HCT116 (cell line): ENCODE data around the gene CLSTN3.

Source experiments
- CTCF ChIP-seq, 3 experiments: fragments of 200-600 bp in 1 of 3; sonication (generic) in 1 of 3; IDR thresholded peaks in 2 of 3; conservative IDR thresholded peaks in 1 of 3; 2 replicates each; pipeline ENCODE4 v1.5.1; 2012 to 2017; ENCODE audit warnings: low read depth in 2 of 3, low read length in 2 of 3, antibody characterized with exemption in 1 of 3, borderline replicate concordance in 1 of 3, control low read depth in 1 of 3, mild to moderate bottlenecking in 1 of 3, mixed read lengths in 1 of 3, mixed run types in 1 of 3, moderate library complexity in 1 of 3; ENCODE audit not compliant: insufficient read depth in 1 of 3
- EZH2phosphoT487 ChIP-seq: fragments of 200-600 bp; IDR thresholded peaks from 2 replicates; pipeline ENCODE4 v1.6.1; 2018; ENCODE audit warnings: antibody characterized with exemption, borderline replicate concordance
- MAX ChIP-seq: IDR thresholded peaks from 2 replicates; pipeline ENCODE4 v1.6.1; 2012
- POLR2AphosphoS5 ChIP-seq: IDR thresholded peaks from 2 replicates; pipeline ENCODE4 v1.6.1; 2011; ENCODE audit warnings: mild to moderate bottlenecking, low read depth, low read length, moderate library complexity
- REST ChIP-seq: IDR thresholded peaks from 2 replicates; pipeline ENCODE4 v1.6.1; 2012; ENCODE audit warnings: low read depth

GRCh38 chr12:7136071-7136470 lies 5.9 kb downstream of the CLSTN3 start:
- no peak for TF ChIP-seq EZH2phosphoT487
- no peak for TF ChIP-seq MAX
- no peak for TF ChIP-seq CTCF (IDR thresholded peaks at IDR 0.05 in 2 of 3, conservative IDR thresholded peaks at IDR 0.05 in 1 of 3; ENCODE audit: borderline replicate concordance in 1 of 3, insufficient read depth in 1 of 3, low read depth in 2 of 3, low read length in 2 of 3)
- TF ChIP-seq POLR2AphosphoS5: no peak
- TF ChIP-seq REST: no peak
